Amygdala (tissue), 56 donors: Measurements from ENCODE around the gene PCDHGA3.
A peak's percentile ranks its signal among the peaks of the same experiment; 100 is the strongest.
"Not testable (repeated sequence)": the region's sequence is repeated elsewhere in the genome, so short reads cannot be mapped to it uniquely, and the experiment has no call there.

Experiments
- DNase-seq, 56 donors: peaks; one replicate each; lab custom pipeline; 2025; lab: John Stamatoyannopoulos, UW

PCDHGA3 gene

DNA sequence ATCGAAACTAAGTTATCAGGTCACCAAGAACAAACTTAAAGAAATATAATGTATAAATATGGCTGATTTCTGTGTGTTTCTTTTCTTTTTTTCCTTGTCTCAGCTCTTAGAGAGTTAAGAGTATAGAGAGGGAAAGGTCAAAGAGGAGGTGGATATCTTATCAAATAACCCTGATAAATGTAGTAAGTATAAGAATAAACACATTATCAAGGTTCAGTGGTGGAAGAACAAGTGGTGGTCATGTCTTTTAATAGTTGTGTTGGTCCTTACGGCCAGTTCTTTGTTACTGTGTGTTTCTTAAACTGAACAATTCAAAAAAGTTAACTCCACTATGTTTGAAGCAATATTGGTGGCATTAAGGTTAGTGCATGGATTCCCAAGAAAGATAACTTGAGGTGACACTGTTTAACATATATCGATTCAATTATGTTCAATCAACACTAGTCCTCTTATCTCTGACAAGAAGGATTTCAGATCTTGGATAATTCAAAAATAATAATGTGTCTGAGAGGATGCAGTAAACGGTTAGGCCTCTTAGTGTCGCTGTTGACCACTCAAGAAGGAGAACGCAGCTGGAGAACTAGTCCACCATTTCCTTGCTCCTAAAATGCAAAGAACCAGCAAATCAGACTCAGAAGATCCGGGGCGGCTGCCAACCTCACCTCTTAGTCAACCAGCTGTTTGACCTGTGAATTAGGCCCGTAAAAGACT, at the start of gene PCDHGA3:
Gene PCDHGA3 (plus strand): TSS at position 588 of the 711 bp plus-strand sequence. CDS start 205 bp downstream, outside the sequence.
- DNase-seq = no peak

DNA sequence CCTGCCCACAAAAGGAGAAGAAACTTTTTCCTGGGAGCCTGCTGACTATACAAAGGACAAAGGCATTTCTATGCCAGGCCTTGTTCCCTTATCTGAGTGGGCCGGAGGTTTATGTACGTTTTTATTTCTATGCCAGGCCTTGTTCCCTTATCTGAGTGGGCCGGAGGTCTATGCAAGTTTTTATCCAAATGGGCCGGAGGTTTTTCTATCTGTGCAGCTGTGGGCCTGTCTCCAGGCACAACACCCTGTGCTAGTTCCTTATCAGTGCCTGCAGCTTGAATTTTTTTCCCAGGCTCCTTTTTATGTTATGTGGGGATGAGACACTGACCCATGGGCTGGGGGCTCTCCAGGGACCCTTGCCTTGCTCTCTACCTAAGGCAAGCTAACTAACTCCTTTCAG, 45.3 kb upstream of the PCDHGA3 start:
- DNase-seq = no peak

DNA sequence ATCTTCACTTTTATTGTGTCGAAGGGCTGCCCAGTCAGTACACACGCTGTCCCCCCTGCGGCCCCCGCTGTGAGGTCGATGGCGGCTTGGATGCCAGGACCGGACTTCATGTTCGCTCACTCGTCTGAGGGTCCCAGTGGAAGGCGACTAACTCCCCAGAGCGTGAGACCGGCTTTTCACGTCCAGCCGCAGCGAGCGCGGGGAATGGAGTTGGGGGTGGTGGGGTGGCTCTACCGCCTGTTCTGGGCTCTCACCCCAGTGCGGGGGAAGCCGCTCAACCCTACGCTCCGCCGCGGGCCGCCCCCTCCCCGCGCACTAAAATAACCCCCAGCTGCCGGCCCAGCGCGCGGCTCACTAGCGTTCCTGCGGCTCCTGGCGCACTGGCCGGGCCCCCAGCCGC, 39.9 kb upstream of the PCDHGA3 start, which contains the start of gene SLC25A2:
Gene SLC25A2 (minus strand): TSS at position 294 of the 400 bp plus-strand sequence. CDS start 184 bp downstream, at position 110.
- no peak for DNase-seq

DNA sequence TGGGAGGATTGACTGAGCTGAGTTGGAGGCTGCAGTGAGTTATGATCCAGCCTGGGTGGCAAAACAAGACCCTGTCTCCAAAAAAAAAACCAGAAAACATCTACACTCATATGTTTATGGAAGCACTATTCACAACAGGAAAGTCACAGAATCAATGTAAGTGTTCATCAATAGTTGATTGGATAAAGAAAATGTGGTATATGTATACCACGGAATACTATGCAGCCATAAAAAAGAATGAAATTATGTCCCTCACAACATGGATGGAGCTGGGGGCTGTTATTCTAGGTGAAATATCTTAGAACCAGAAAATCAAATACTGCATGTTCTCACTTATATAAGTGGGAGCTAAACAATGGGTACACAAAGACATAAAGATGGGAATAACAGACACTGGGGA, 37.0 kb upstream of the PCDHGA3 start:
- DNase-seq = no peak

DNA sequence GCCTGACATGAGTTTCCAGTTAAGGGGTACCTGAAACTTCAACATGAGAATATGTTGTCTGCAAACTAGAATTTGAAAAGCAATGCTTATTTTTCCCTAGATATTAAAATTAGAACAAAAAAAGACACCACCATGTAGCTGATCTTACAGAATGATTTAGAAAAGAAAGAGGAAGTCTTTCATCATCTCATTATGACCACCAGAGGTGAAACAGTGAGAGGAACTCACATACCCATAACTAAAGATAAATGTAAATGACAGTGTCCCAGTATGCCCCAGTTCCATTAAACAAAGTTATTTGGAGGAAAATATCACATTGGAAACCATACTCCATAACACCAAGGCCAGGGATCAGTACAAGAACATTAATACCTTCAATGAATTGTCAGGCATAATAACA, 29.9 kb upstream of the PCDHGA3 start:
- DNase-seq = no peak

DNA sequence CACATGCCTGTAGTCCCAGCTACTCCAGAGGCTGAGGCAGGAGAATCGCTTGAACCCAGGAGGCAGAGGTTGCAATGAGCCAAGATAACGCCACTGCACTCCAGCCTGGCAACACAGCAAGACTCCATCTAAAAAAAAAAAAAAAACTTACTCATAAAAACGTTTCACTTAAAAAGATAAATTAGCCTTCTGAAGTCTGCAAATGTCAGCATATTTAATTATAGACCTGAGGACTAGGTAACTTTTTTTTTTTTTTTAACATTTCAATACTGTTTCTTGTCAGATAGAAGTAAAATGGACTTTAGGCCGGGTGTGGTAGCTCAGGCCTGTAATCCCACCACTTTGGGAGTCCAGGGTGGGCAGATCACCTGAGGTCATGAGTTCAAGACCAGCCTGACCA, 26.7 kb upstream of the PCDHGA3 start:
- not testable (repeated sequence) for DNase-seq

DNA sequence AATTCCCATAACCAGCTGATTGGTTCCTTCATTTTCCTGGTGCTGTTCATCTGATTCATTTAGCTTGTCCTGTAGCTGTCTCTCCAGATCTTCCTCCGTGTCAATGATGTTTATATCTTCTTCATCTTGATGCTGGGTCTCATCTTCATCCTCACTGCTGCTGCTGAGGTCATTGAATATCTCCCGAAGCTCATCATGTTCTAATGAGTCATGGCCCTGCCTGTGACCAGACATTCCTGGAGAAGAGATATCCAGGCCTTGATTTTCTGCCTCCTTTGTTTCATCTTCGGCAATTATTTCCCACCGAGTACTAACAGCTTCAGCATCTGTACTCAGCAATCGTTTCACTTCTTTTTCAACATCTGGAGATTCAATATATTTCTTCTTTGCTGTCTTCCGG, 24.4 kb upstream of the PCDHGA3 start:
- no peak for DNase-seq

DNA sequence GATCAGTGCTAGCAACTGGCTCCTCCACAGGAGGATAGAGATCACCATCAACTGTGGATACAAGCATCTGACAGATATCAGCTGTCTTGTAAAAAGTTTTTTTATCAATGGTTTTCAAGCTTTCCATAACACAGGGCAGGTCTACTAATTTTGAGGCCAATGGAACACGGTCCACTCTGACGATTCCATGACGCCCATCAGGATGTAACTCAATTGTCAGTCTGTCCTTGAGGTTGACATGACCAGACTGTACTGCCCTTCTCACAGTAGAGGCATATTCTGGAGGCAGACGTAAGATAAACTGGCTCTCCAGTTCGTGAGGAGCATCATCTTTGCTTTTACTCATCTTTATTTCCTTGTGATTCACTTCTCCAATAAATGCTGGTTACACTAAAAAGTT, 23.9 kb upstream of the PCDHGA3 start:
- DNase-seq = no peak

DNA sequence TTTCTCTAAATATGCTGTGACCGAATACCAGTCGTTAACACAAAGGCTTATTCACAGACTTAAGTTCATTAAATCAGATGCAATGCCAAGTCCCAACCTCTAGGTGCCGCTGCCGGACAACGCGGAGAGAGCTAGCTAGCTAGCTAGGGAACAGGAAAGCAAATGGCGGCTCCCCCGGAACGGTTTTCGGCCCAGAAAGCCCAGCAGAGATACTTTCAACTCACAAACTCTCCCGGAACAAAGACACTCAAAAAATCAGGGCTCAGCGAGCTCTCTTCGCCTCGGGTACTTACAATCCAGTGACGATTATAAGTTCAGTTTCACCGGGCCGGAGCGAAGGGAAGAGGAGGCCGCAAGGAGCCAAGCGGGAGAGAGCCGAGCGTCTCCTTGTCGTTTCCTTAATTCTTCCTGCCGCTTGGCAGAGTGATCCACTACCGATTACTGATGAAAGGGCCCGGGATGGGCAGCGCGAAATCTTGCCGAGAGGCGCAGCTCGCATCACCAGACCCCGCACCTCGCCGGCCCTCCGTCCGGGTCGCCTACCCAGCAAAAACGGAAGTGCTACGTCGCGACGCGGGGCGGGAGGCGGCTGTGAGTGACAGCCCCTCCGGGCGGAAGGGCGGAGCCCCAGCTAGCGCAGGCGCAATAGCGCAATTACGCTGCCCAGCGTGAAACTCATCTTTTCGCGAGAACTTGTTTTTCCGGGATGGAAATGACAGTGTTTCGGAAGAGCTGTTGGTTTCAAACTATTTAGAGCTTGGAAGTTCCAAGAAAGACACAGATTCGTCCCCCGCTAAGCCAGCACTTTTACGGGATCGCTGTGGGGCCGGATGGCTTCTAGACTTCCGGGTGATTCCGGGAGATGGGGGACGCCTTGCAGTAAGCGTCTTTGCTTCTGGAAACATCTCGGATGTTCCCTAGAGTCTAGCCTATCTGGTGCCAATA, 23.1 kb upstream of the PCDHGA3 start, which contains the start of gene TAF7:
Gene TAF7 (minus strand): TSS at position 560 of the 945 bp plus-strand sequence. CDS start 740 bp downstream, outside the sequence.
- peak in 54 of 56 donors; percentile 48 to 92 (median 80) for DNase-seq

DNA sequence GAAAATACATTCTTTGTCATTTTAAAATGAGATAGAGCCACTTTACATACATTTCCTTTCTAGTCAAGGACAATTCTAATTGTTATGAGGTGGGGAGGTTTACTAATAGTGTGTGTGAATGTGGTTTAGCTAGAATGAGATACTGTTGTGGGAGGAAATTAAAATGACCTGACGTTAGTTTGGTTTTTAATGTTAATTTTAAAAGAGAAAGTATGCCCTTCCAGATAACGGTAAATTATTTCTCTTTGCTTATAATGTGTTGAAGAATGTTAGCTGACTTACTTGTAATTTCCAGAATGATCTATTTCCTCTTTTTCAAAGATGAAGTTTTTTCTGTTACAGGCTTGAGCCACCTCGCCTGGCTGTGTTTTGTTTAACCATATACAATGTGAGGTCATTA, 21.4 kb upstream of the PCDHGA3 start:
- DNase-seq = no peak

DNA sequence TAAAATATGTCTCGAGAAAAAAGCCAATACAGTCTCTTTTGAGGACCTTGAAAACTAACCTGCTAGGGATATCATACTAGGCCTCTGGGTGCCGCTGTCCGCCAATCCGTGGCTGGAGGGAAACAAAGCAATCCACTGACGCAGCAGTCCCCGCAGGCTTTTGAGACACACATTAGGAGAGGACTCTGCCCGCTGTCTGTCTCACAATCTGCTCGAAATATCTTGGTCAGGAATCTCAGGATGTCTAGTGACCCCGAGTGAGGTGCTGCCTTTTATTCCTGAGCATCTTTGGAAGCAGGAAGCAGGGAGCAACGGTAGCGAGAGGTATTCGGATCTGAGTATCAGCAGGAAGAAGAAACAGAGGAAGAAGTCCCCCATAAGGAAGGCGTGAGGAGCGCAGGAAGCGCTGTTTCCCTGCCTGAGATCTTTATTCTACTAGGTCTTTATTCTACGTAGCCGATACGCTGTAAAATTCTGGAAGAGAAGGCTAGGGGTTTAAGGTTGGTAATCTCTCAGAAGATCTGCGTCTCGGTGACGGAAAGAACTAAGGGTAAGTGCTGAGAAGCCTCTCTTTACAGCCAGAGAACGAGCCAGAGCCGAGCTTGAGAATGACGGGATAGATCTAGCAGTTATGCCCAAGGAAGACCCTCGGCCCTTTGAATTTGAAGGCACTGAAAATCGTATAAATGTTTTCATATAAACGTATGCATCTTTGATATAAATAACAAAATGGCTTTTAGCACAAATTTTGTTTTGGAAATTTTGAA, 17.4 kb upstream of the PCDHGA3 start:
- DNase-seq = peak in 49 of 56 donors; percentile 4 to 78 (median 37)

DNA sequence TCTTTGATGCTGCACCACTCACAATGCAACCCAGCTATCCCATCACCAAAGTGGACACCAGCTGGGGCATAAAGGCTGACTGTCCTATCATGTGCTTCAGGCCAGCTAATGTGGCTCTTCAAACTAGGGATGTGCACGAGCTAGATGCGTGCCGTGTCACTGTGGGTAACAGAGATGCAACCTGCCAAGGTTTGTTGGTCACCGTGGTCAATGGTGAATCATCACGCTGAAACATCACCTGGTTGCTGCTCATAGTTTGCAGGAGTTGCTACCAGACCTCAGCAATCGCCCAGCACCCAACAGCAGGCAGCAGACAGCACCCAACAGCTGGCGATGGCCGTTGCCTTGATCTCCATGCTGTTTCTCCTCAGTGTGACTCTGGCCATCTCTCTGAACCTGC, 15.4 kb upstream of the PCDHGA3 start:
- DNase-seq = no peak

DNA sequence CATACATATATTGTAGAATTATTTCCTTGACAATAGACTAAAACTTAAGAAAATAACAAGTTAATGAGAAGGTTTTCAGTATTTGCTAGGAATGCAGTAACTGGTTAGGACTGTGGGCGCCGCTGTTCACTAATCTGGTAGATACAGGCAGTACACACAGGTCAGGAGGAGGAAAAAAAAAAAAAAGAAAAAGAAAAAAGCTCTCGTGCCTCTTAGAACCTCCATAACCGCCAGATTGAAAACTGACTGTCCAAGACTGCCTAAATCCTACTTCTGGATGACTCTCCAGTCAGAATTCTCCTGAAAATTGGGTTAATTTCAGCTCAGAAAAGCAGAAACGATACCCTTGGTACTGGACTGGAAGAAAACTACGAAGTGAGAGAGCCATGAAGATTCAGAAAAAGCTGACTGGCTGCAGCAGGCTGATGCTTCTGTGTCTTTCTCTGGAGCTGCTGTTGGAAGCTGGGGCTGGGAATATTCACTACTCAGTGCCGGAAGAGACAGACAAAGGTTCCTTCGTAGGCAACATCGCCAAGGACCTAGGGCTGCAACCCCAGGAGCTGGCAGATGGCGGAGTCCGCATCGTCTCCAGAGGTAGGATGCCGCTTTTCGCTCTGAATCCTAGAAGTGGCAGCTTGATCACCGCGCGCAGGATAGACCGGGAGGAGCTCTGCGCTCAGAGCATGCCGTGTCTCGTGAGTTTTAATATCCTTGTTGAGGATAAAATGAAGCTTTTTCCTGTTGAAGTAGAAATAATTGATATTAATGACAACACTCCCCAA, 13.1 kb upstream of the PCDHGA3 start, which contains the start of gene PCDHGA1:
Gene PCDHGA1 (plus strand): TSS at position 216 of the 782 bp plus-strand sequence.
- no peak for DNase-seq

DNA sequence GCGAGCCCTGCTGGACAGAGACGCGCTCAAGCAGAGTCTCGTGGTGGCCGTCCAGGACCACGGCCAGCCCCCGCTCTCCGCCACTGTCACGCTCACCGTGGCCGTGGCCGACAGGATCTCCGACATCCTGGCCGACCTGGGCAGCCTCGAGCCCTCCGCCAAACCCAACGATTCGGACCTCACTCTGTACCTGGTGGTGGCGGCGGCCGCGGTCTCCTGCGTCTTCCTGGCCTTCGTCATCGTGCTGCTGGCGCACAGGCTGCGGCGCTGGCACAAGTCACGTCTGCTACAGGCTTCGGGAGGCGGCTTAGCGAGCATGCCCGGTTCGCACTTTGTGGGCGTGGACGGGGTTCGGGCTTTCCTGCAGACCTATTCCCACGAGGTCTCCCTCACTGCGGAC, 11.1 kb upstream of the PCDHGA3 start:
- not testable (repeated sequence) for DNase-seq

DNA sequence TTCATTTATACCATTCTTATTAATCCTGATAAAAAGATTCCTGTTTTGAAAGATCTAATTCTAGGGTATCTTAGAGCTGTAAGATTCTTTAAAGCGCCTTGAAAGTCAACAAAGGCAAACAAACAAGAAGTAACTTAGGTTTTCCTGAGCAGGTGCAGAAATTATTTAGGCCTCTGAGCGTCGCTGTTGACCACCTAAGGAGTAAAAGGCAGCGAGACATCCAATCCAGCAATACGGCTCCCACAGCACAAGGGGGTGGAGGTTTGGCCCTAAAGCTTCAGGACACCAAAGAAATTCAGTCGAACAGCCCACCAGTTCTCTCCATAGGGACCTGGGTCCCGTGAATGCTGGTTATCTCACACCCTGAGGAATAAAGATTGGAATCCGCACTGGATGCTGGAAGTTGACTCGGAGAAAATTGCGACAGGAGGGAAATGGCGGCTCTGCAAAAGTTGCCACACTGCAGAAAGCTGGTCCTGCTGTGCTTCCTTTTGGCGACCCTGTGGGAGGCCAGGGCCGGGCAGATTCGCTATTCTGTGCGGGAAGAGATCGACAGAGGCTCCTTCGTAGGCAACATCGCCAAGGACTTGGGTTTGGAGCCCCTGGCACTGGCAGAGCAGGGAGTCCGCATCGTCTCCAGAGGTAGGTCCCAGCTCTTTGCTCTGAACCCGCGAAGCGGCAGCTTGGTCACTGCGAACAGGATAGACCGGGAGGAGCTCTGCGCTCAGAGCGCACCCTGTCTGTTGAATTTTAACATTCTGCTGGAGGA, 4.9 kb upstream of the PCDHGA3 start, which contains the start of gene PCDHGA2:
Gene PCDHGA2 (plus strand): TSS at position 223 of the 769 bp plus-strand sequence.
- DNase-seq = no peak

DNA sequence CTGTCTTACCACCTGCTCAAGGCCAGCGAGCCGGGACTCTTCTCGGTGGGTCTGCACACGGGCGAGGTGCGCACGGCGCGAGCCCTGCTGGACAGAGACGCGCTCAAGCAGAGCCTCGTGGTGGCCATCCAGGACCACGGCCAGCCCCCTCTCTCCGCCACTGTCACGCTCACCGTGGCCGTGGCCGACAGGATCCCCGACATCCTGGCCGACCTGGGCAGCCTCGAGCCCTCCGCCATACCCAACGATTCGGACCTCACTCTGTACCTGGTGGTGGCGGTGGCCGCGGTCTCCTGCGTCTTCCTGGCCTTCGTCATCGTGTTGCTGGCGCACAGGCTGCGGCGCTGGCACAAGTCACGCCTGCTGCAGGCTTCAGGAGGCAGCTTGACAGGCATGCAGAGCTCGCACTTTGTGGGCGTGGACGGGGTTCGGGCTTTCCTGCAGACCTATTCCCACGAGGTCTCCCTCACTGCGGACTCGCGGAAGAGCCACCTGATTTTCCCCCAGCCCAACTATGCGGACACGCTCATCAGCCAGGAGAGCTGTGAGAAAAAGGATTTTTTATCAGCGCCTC, 2.8 kb upstream of the PCDHGA3 start:
- DNase-seq = not testable (repeated sequence)

DNA sequence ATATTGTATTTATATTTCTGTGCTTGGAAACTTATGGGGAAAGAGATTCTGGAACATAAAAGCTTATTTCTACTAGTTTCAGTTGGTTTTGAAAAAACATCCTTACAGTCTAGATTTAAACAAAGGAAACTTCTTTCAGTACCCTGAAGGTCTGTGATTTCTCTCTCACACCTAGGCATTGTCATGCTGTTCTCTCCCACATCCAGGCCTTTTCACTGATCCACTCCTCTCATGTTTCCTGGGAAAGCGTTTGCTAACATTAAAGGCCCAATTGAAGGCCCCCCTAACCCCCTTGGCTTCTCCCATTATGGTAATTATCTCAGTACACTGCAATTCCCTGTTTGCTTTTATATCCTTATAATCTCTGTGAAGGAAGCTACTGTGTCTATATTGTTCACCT, 856 bp upstream of the PCDHGA3 start:
- DNase-seq = no peak

DNA sequence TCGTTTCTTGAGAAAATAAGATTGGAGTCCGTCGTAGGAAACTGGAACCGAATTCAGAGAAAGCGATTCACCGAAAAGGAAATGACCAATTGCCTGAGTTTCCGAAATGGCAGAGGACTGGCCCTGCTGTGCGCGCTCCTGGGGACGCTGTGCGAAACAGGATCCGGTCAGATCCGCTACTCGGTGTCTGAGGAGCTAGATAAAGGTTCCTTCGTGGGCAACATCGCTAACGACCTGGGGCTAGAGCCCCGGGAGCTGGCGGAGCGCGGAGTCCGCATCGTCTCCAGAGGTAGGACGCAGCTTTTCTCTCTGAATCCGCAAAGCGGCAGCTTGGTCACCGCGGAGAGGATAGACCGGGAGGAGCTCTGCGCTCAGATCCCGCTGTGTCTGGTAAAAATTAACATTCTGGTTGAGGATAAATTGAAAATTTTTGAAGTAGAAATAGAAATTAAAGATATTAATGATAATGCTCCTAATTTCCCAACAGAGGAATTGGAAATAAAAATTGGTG, 379 bp downstream of the PCDHGA3 start:
- no peak for DNase-seq
